Cardiac muscle cell (in vitro differentiated cells and primary cell): ENCODE data around the gene BMPER. TPM values are rescaled to one million over a fixed set of nuclear protein-coding genes. Genes with fewer than 3 reads are reported as not detected.
A peak's percentile ranks its signal among the peaks of the same experiment; 100 is the strongest.

ENCODE experiments used
- DNase-seq, 2 donors: peaks; one replicate each; pipeline versions ENCODE4 v3.0.0 to v3.0.0-alpha.2; 2010 to 2017; ENCODE audit warnings: low read depth in 1 of 2, low spot score in 1 of 2
- H3K27ac ChIP-seq: fragments of 200-600 bp; sonication (generic); 2 replicates; pipeline ENCODE4 v1.5.1; 2016
- H3K27me3 ChIP-seq: fragments of 200-600 bp; sonication (generic); 2 replicates; pipeline ENCODE4 v1.6.0; 2016; ENCODE audit warnings: control low read depth
- H3K36me3 ChIP-seq: fragments of 200-600 bp; sonication (generic); 2 replicates; pipeline ENCODE4 v1.5.1; 2016; ENCODE audit warnings: control low read depth
- H3K4me1 ChIP-seq: fragments of 200-600 bp; sonication (generic); 2 replicates; pipeline ENCODE4 v1.8.1; 2017; ENCODE audit warnings: low read depth, mild to moderate bottlenecking, mixed run types
- H3K4me3 ChIP-seq: fragments of 200-600 bp; sonication (generic); 2 replicates; pipeline ENCODE4 v1.5.1; 2016; ENCODE audit warnings: mild to moderate bottlenecking
- H3K9me3 ChIP-seq: fragments of 200-600 bp; sonication (generic); 2 replicates; pipeline ENCODE4 v1.5.1; 2017; ENCODE audit warnings: low read depth, mild to moderate bottlenecking, control low read depth
- polyA plus RNA-seq: library from polyadenylated mRNA; unstranded; fragments of >200 nt; fragmentation: Nextera tagmentation; extraction: Ambion mirVana; gene quantifications from 2 replicates; pipeline ENCODE4 v1.2.1, GENCODE V29; 2016
- total RNA-seq: library from RNA; depleted of rRNA; stranded (reverse); fragments of >200 nt; gene quantifications from 2 replicates; pipeline ENCODE4 v1.2.3, GENCODE V29; 2016
- TF ChIP-seq, protein P1 (sequence below): IDR thresholded peaks from 2 replicates; pipeline ENCODE4 v1.5.1; 2012; ENCODE audit warnings: low read depth, mild to moderate bottlenecking, low read length

The BMPER gene
- total and polyA plus RNA-seq, 2 experiments from 2014 or later, result 53.6 to 138 TPM

DNA sequence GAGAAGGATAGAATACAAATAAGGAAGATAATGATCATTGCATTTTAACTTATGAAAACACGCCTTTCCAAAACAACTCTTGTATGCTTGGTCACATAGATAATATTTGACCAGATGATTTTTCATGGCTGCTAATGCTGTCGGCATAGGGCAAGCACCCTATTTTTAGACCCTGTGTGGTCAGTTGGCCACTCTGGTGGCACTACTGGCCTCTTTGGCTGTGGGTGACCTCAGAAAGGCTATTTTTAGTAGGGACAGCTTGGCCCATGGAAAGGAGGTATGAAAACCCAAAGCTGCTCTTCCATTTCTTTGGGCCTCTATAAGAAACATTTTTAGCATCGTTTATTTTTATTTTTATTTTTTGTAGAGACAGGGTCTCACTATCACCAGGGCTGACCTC is 12.3 kb downstream of the BMPER start:
- Histone ChIP-seq H3K27ac (peak overlapping the region; percentile 61), H3K4me3 (no peak overlapping the region), H3K36me3 (peaks cover 10% of the 10 kb centered on the region), H3K4me1 (peaks cover 38% of the 10 kb centered on the region), H3K27me3 (no peaks in the 10 kb centered on the region), H3K9me3 (no peaks in the 10 kb centered on the region)
- DNase-seq, result no peak
- TF ChIP-seq, protein P1, sequence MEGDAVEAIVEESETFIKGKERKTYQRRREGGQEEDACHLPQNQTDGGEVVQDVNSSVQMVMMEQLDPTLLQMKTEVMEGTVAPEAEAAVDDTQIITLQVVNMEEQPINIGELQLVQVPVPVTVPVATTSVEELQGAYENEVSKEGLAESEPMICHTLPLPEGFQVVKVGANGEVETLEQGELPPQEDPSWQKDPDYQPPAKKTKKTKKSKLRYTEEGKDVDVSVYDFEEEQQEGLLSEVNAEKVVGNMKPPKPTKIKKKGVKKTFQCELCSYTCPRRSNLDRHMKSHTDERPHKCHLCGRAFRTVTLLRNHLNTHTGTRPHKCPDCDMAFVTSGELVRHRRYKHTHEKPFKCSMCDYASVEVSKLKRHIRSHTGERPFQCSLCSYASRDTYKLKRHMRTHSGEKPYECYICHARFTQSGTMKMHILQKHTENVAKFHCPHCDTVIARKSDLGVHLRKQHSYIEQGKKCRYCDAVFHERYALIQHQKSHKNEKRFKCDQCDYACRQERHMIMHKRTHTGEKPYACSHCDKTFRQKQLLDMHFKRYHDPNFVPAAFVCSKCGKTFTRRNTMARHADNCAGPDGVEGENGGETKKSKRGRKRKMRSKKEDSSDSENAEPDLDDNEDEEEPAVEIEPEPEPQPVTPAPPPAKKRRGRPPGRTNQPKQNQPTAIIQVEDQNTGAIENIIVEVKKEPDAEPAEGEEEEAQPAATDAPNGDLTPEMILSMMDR, result no peak

DNA sequence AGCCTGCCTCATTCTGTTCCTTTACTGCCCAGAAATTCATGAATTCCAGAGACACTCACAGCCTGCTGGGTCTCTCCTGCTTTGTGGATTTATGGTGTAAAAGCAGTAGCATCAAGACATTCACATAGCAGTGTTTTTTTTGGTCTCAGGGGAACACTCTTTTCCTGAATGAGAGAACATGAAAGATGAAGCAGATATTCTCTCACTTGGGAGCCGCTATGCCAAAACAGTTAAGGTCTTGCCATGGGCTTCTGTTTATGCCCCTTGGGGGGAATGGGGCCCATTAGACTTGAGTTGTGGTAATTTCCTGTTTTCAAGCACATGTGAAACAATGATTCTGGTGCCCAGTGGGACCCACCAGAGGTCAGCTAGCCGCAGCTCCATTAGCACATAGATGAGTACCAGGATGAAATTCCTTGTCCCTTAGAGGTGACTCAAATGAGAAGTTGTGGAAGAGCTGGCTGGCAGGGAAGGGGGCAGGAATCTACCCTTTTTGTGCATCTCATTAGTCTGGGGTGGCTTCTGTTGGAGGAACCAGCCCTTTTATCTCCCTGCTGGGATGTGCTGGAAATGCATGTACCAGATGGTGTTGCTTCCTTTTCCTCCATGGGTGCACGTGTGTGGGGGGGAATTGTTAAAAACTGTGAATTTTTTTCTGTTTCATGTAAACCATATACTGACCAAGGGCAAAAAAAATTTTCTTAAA is 13.3 kb downstream of the BMPER start:
- Histone ChIP-seq H3K27me3 (no peaks in the 10 kb centered on the region), H3K9me3 (no peaks in the 10 kb centered on the region), H3K4me3 (no peak overlapping the region), H3K36me3 (peaks cover 6% of the 10 kb centered on the region), H3K27ac (peak overlapping the region; percentile 20), H3K4me1 (peaks cover 28% of the 10 kb centered on the region)
- DNase-seq, result no peak
- TF ChIP-seq, protein P1, result no peak

DNA sequence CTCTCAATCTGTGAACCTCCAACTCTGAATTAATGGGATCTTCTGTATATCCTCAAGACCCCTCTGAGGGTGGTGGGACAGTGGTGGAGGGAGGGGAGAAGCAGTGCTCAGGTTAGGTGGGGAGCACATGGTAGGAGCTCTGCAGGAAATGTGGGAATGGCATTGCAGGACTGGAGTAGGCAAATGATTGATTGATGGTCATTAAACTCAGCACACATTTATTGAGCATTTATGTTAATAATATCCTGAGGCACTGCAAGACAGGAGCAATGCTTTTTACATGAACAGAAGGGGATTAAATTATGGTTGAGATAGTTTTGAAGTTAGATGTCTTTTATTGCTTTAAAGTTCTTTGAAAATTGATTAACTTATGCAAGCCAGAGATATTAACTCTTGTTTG is 14.1 kb downstream of the BMPER start:
- Histone ChIP-seq H3K36me3 (peaks cover 10% of the 10 kb centered on the region), H3K4me1 (peaks cover 22% of the 10 kb centered on the region), H3K27me3 (no peaks in the 10 kb centered on the region), H3K9me3 (no peaks in the 10 kb centered on the region), H3K4me3 (no peak overlapping the region), H3K27ac (no peak overlapping the region)
- DNase-seq, result no peak
- TF ChIP-seq, protein P1, result no peak

DNA sequence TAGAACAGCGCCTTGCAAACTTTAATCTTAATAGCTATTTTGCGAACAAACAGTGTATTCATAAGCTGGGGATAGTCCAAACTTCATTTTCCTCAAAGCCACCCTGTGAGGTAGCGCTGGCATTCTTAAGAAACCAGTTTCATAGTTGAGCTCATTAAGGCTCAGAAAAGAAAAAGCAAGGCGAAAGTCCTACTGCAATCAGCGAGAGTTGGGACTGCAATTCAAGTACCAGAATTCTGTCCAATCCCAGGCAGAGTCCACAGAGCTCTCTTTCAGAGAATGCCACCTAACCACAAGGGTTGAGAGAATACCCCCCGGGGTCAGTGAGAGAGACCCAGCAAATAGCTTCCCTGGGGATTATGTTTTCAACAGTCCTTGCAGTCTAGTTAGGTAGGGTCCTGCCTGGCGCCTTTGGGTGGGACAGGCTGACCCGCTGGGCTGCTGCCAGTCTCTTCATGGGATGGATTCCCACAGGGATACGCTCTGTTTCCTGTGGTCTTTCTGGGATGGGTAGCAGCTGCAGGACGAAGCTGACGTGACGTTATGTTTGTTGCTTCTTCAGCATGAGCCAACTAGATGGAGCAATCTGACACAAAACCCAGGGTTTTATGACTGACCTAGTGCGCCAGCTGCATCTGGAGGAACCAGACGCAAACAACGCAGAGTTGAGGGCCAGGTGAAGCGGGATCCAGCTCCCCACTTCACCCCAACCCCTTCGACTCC is 16.0 kb downstream of the BMPER start:
- DNase-seq, result peak in 1 of 2 donors; percentile 54
- no peak overlapping the region for H3K4me3 ChIP-seq
- no peaks in the 10 kb centered on the region for H3K27me3 ChIP-seq
- H3K9me3 ChIP-seq, result no peaks in the 10 kb centered on the region
- H3K27ac ChIP-seq, result peak overlapping the region; percentile 54
- peaks cover 12% of the 10 kb centered on the region for H3K36me3 ChIP-seq
- TF ChIP-seq, protein P1, result no peak
- peaks cover 35% of the 10 kb centered on the region for H3K4me1 ChIP-seq

DNA sequence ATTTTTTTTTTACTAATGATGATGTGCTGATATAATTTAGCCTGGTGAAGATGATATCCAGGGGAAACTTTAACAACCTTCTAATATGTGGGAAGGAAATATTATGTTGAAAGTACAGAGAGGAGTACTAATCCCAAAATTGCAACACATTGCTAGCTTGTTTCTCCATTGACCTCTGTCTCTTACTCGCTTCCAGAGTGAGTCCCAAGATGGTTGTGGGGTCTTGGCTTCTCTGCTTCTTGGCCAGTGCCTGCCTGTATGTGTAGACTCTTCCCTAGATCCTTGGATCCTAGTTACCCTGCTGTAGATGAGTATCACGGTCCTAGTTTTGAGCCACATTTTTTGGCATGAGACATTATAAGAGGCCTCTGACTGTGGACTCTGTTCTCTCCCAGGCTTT is 17.5 kb downstream of the BMPER start:
- TF ChIP-seq, protein P1, result no peak
- no peak for DNase-seq
- H3K9me3 ChIP-seq, result no peaks in the 10 kb centered on the region
- H3K4me1 ChIP-seq, result peaks cover 40% of the 10 kb centered on the region
- H3K27ac ChIP-seq, result peak overlapping the region; percentile 54
- peaks cover 10% of the 10 kb centered on the region for H3K36me3 ChIP-seq
- H3K27me3 ChIP-seq, result no peaks in the 10 kb centered on the region
- no peak overlapping the region for H3K4me3 ChIP-seq
